Gastrocnemius medialis (tissue), 4 donors: ENCODE results near the gene RIN1. TPM values are rescaled to one million over a fixed set of nuclear protein-coding genes. Genes with fewer than 3 reads are reported as not detected.
A peak's percentile ranks its signal among the peaks of the same experiment; 100 is the strongest.

Experiments
- ATAC-seq, 2 donors: fragments of 150-250 bp; one replicate each; pipeline ENCODE4 v1.9.1; 2016
- DNase-seq, 2 donors: peaks; one replicate each; pipeline ENCODE4 v3.0.0-alpha.2; 2019
- H3K27ac ChIP-seq, 4 donors: fragments of 200-600 bp; sonication (generic); 1 replicate in 1 of 4; 2 replicates in 3 of 4; pipeline ENCODE4 v1.5.1; 2016 to 2018; ENCODE audit warnings: mild to moderate bottlenecking in 2 of 4, moderate library complexity in 1 of 4
- H3K27me3 ChIP-seq, 3 donors: fragments of 200-600 bp; sonication (generic) in 2 of 3; 1 replicate in 1 of 3; 2 replicates in 2 of 3; pipeline versions ENCODE4 v1.5.1 to v1.6.0; 2016 to 2019; ENCODE audit warnings: mild to moderate bottlenecking in 1 of 3, moderate library complexity in 1 of 3
- H3K36me3 ChIP-seq, 2 donors: fragments of 200-600 bp; sonication (generic) in 1 of 2; one replicate each; pipeline ENCODE4 v1.5.1; 2017 to 2018
- H3K4me1 ChIP-seq, 2 donors: fragments of 200-600 bp; sonication (generic) in 1 of 2; one replicate each; pipeline ENCODE4 v1.5.1; 2016 to 2017; ENCODE audit warnings: mild to moderate bottlenecking in 2 of 2
- H3K4me3 ChIP-seq, 4 donors: fragments of 200-600 bp; sonication (generic) in 3 of 4; 1 replicate in 1 of 4; 2 replicates in 3 of 4; pipeline ENCODE4 v1.5.1; 2016 to 2019; ENCODE audit warnings: mild to moderate bottlenecking in 2 of 4
- H3K9me3 ChIP-seq, 3 donors: fragments of 200-600 bp; sonication (generic) in 2 of 3; 1 replicate in 1 of 3; 2 replicates in 2 of 3; pipeline ENCODE4 v1.5.1; 2016 to 2019
- POLR2A ChIP-seq, 2 donors: fragments of 450-650 bp; IDR thresholded peaks; one replicate each; pipeline ENCODE4 v1.6.1; 2017; ENCODE audit warnings: antibody characterized with exemption in 2 of 2, mild to moderate bottlenecking in 2 of 2, moderate library complexity in 2 of 2
- in situ Hi-C, 4 donors: fragments of 200-750 bp; cut with MboI; loops; one replicate each; pipeline versions ENCODE4 v1.15.0 to v1.8.0; 2017; ENCODE audit warnings: low sequenced_read_pairs in 4 of 4
- intact Hi-C: fragments of 100-400 bp; cut with DNase I; formaldehyde crosslinking; loops from one replicate; pipeline ENCODE4 v1.15.1; 2023; ENCODE audit warnings: low total_unique reads
- total RNA-seq, 4 donors: library from RNA; depleted of rRNA; stranded (reverse); fragments of >200 nt; gene quantifications; one replicate each; pipeline versions ENCODE4 v1.1.0 to v1.2.3, GENCODE V29; 2016
- TF ChIP-seq, protein P1 (sequence below), 5 experiments: fragments of 450-650 bp in 3 of 5; fragments of 200-600 bp in 2 of 5; sonication (generic) in 2 of 5; IDR thresholded peaks in 4 of 5; conservative IDR thresholded peaks in 1 of 5; 1 replicate in 4 of 5; 2 replicates in 1 of 5; pipeline ENCODE4 v1.5.1; 2016 to 2019; ENCODE audit warnings: antibody characterized with exemption in 5 of 5, mild to moderate bottlenecking in 3 of 5, moderate library complexity in 3 of 5

RIN1 gene
- total RNA-seq, 4 donors from 2014 or later, result 1.9 to 9.7 (median 7.0) TPM

DNA sequence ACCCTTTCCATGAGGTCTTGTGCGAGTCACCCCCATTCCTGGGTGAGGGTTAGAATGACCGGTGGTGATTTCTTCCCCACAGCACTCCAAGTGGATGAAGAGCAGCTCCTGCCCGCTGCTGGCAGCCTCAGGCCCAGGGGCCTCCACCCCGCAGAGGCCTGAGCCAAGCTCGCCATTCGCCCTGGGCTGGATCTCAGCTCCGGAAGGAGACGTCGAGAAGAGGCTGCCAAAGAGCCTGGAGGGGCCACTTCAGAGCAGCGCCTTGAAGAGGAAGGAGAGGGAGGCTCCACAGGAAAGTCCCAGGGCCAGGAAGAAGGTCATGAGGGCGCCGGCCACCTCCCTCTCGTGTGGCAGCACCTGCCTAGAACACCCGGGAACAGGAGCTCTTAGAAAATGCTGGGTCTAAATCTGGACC, 27.0 kb upstream of the RIN1 start:
- Histone ChIP-seq H3K27ac (peak overlapping the region; percentile 60 to 98 (median 60)), H3K36me3 (peaks cover 0 to 49% of the 10 kb centered on the region in 2 donors), H3K4me1 (peaks cover 20% of the 10 kb centered on the region in 2 donors), H3K27me3 (no peaks in the 10 kb centered on the region), H3K9me3 (no peaks in the 10 kb centered on the region), H3K4me3 (no peak overlapping the region)
- DNase-seq (no peak), ATAC-seq (no peak)
- TF ChIP-seq, protein P1, sequence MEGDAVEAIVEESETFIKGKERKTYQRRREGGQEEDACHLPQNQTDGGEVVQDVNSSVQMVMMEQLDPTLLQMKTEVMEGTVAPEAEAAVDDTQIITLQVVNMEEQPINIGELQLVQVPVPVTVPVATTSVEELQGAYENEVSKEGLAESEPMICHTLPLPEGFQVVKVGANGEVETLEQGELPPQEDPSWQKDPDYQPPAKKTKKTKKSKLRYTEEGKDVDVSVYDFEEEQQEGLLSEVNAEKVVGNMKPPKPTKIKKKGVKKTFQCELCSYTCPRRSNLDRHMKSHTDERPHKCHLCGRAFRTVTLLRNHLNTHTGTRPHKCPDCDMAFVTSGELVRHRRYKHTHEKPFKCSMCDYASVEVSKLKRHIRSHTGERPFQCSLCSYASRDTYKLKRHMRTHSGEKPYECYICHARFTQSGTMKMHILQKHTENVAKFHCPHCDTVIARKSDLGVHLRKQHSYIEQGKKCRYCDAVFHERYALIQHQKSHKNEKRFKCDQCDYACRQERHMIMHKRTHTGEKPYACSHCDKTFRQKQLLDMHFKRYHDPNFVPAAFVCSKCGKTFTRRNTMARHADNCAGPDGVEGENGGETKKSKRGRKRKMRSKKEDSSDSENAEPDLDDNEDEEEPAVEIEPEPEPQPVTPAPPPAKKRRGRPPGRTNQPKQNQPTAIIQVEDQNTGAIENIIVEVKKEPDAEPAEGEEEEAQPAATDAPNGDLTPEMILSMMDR (IDR thresholded peaks at IDR 0.05 in 4 of 5, conservative IDR thresholded peaks at IDR 0.05 in 1 of 5), result no peak
- no peak for TF ChIP-seq POLR2A (IDR thresholded peaks at IDR 0.05)
- in situ Hi-C loops (no loop called here), intact Hi-C loops (no loop called here)

GRCh38 chr11:66362481-66363147, 26.4 kb upstream of the RIN1 start:
- Histone ChIP-seq H3K27ac (peak overlapping the region; percentile 60 to 98 (median 60)), H3K9me3 (no peaks in the 10 kb centered on the region), H3K27me3 (no peaks in the 10 kb centered on the region), H3K4me1 (peaks cover 14% of the 10 kb centered on the region in 2 donors), H3K36me3 (peaks cover 0 to 43% of the 10 kb centered on the region in 2 donors), H3K4me3 (no peak overlapping the region)
- in situ Hi-C loops (no loop called here), intact Hi-C loops (no loop called here)
- DNase-seq (no peak), ATAC-seq (no peak)
- TF ChIP-seq POLR2A (IDR thresholded peaks at IDR 0.05), result no peak
- TF ChIP-seq, protein P1 (IDR thresholded peaks at IDR 0.05 in 4 of 5, conservative IDR thresholded peaks at IDR 0.05 in 1 of 5), result no peak

DNA sequence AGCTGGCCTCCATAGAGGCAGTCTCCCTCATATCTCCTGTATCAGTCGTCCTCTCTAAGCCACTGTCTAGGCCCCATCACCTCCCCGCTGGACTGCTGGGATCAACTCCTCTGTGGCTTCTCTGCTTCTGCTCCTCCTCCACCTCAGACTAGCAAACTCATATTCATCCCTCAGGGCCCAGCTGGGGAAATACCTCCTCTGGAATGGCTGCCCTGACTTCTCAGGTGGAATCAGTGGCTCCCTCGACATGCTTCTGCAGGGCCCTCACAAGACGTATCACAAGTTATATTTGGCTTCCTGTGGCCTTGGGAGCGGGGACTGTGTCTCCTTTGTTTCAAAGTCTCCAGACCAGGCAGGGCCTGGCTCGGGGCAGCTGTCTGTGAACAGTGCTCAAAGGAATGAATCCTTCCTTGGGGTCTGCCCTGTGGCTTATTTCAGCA, 25.3 kb upstream of the RIN1 start:
- intact Hi-C loops, result no loop called here
- ATAC-seq, result no peak

GRCh38 chr11:66360406-66361073, 24.3 kb upstream of the RIN1 start:
- H3K27me3 ChIP-seq, result no peaks in the 10 kb centered on the region
- TF ChIP-seq, protein P1 (IDR thresholded peaks at IDR 0.05 in 4 of 5, conservative IDR thresholded peaks at IDR 0.05 in 1 of 5), result no peak
- TF ChIP-seq POLR2A (IDR thresholded peaks at IDR 0.05), result no peak
- no peak overlapping the region for H3K4me3 ChIP-seq
- no peak for ATAC-seq
- peaks cover 0 to 25% of the 10 kb centered on the region in 2 donors for H3K36me3 ChIP-seq
- H3K9me3 ChIP-seq, result no peaks in the 10 kb centered on the region
- in situ Hi-C loops, result no loop called here
- H3K27ac ChIP-seq, result peak overlapping the region in 1 of 4 donors; percentile 98
- H3K4me1 ChIP-seq, result peaks cover 0 to 5% of the 10 kb centered on the region in 2 donors
- intact Hi-C loops, result no loop called here
- DNase-seq, result no peak

More for the DNA sequence above, 25.3 kb upstream of the RIN1 start:
- peak overlapping the region in 2 of 4 donors; percentile 33 to 98 for H3K27ac ChIP-seq
- peaks cover 0 to 33% of the 10 kb centered on the region in 2 donors for H3K36me3 ChIP-seq
- in situ Hi-C loops, result no loop called here
- H3K9me3 ChIP-seq, result no peaks in the 10 kb centered on the region
- TF ChIP-seq POLR2A (IDR thresholded peaks at IDR 0.05), result no peak
- TF ChIP-seq, protein P1 (IDR thresholded peaks at IDR 0.05 in 4 of 5, conservative IDR thresholded peaks at IDR 0.05 in 1 of 5), result no peak
- no peak for DNase-seq
- H3K4me1 ChIP-seq, result peaks cover 5 to 6% of the 10 kb centered on the region in 2 donors
- H3K4me3 ChIP-seq, result no peak overlapping the region
- H3K27me3 ChIP-seq, result no peaks in the 10 kb centered on the region
